Activated CD4-positive, alpha-beta T cell treated with anti-CD3 and anti-CD28 coated beads, Interleukin-2, amount 50 U/mL, for 1 hour (primary cell): ENCODE data around the gene SUSD6.
"Not testable (repeated sequence)": the region's sequence is repeated elsewhere in the genome, so short reads cannot be mapped to it uniquely, and the experiment has no call there.

ENCODE experiments used
- DNase-seq: peaks from one replicate; pipeline ENCODE4 v3.0.0-alpha.2; 2020

The SUSD6 gene

DNA sequence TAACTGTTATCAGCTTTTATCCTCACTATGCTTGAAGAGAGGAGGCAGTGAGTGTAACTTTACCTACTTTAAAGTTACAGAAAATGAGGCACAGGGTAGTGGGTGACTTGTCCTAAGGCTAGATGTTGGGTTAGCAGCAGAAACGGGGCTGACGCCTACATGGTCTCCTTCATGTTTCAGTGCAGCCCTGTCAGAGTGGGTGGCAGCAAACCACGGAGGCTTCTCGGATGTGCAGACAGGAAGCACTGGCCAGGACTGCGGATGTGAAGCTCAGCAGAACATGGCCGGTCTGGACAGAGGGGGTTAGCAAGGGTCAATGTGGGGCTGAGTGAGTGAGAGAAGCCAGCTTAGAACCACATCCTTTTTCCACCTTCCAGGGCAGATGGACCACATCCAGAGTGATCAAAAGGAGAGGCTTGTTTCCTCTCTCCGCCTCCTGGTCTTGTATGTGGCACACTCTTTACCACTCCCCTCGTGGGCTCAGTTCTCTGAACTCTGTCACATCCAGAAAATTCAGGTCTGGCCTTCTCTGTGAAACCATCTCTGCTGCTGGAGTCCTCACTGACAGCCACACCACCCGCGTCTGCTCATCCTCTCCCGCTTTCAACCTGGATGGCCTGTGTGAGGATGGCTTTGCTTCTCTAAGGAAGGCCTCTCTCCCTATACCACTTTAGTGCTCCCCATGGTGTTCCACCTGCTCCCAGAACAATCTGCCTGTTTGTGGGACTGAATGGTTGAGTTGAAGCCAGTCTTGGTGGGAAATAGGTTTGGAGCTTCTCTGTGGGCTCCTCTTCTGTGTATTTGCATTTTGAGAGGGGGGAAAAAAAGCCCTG, 14.1 kb downstream of the SUSD6 start:
- DNase-seq = peak; percentile 61

DNA sequence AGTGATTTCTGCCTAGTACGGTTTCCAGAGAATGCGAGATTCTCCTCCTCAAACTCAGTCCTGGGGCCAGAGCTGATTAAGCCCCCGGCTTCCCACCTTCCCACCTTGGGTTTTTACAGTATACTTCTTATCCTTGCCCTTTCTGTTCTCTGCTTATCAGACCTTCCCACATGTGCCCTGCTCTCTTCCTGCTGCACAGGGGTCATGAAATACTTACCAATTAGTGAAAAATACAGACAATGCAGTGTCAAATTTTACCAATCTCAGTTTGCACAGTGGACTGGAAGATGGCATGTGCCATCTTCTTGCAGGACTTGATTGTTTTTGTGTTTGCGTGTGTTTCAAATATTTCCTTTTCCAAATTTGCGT, 14.7 kb downstream of the SUSD6 start:
- no peak for DNase-seq

DNA sequence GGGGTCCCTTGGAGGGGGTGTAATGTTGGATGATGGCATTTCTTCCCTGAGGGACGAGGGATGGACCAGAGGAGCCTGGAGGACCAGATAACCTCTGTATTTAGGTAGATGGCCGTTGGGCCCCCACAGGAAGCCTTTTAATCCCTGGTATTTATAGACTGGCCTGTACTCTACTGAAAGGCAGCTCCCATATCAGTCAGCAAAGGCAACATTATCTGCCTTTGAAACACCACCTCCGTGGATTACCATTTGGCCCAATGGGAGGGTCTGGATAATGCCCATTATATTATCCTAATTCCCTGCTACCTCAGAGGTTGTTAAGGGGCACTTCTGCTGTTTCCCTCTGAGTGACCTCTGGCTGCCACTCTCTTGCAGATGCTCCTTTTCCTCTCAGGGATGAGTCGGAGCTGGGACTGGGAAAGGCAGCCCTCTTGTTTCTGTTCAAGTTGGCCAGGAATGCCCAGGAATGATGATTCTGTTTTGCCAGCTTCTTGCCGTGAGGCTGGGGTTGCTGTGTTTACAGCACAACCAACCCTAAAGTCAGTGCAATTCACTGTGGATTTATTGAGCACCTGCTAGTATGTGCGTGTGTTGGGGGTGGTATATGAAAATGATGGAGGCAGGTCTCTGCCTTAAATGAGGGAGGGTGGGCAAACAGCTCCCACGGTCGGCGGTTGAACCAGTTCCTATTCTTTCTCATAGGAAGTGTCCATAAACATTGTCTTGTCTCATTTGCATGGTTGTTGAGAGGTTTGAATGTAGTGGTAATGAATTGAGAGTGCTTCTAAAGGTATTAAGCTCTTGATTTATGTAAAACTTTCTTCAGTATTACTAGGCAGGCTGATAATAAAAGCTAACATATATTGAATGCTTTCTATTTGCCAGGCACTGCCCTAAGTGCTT, 18.1 kb downstream of the SUSD6 start:
- DNase-seq = no peak

DNA sequence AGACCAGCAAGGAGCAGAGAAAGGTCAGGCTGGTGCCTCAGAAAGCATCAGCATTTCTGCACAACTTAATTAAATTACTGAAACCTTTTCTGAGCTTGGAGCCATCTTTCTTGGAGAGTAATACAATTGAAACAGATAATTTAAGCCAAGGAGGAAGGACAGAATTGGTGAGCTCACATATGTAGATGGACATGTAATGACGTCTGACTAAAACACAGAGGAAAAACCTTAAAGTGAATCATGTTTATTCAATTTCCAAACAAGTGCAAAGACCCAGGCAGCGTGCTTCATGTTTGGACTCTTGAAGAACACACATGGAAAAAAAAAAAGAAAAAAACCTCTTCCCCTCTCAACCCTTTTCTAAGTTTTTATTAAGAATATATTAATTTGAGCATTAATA, 19.0 kb downstream of the SUSD6 start:
- no peak for DNase-seq

DNA sequence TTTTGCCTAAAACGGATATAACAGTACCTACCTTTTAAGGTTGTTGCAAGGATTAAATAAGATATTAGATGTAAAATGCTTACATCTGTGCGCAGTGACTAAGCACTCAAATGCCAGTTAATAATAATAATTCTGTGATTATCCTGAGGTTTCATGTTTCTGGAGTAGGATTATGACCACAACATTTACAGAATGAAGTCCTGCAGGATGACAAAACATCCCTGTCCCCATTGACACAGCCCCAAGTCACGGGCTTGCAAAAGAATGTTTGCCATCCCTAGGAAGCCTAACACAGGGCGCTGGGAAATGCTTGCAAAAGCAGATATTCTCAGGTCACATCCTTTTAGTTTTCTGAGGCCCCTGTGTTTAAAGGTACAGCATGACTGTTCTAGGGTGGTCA, 20.1 kb downstream of the SUSD6 start:
- no peak for DNase-seq

DNA sequence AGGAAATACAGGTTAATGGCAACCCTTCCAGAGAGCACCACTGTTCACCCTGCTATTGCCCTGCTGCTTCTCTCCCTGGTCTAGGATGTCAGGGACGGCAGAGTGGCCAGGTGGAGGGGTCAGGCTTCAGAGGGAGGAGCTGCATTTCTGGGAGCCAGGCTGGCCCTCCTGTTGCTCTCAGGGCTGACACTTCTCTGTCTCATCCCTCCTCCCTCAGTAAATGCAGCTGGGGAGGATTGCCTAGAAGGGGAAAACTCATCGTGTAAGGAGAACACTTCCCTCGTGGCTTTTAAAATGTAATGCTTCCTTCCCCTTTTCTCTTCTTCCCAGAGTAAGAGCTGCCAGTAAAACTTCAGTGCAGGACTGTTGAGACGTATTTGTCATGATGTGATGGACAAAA, 20.8 kb downstream of the SUSD6 start:
- DNase-seq = no peak

DNA sequence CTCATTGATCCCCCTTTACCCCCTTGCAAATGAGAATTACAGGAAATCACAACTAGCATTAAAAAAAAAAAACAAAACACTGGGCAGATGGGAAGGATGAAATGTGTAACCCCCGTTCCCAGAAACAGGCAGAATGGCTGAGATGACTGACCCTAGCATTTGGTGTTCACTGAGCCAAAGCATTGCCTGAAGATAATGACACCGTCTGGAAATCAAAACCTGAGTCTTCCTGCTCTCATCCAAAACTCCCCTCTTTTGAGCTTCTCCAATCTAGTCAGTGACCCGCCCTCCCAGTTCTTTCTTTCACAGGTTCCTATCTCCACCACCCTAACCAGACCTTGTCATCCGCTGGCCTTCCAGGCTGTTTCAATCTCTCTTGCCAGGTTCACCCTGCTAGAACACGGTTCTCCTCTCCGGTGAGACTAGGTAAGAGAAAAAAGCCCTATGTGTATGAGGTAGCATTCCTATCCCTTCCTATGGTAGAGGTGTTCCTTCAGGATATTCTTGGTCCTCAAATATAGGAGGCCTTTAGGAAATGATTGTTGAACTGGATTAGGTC, 21.3 kb downstream of the SUSD6 start:
- no peak for DNase-seq

DNA sequence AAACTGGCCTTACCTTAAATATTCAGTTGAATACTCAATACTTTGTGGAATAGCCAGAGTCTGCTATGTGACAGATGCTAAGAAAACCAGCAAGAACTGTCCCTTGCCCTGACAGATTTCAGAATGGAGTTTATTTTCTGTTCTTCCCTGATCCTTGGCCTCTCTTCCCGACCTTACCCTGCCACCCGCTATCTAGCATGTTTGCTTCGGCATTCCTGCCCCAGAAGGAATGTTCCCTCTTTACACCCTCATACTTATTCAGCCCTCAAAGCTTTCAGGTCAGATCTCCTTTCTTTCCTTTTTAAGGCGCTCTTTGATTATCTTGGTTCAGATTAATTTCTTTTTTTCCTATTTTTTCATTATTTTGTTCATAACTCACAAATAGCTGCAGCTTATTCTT, 21.8 kb downstream of the SUSD6 start:
- DNase-seq = no peak

DNA sequence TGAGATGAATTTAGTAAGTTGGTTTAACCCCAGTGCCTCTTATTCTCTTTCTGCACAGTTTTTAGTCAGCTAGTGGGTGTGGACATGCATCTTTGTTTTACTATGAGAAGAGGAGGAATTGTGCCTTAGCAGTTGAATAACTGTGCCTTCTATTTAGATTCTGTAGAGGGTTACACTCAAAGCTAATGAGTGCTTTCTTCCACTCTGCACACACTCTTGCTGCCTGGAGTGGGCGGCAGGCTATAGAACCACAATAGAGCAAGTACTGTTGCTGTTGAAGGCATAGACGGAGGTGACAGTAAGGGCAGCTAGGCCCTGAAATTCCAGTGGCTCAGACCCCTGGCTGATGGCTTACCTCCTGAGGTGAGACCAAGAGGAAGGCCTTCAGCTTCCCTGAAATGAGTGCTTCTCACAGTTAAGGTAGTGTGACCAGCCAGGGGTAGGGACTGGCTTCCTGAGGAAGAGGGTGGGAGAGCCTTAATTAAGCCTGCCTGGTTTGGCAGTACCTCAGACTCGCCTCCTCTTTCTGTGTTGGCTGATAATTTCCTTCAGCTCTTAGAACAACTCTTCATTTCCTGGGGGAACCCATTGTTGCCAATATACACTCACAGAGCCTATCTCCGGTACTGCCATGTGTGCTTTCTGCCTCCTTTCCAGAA, 24.7 kb downstream of the SUSD6 start:
- DNase-seq = no peak

DNA sequence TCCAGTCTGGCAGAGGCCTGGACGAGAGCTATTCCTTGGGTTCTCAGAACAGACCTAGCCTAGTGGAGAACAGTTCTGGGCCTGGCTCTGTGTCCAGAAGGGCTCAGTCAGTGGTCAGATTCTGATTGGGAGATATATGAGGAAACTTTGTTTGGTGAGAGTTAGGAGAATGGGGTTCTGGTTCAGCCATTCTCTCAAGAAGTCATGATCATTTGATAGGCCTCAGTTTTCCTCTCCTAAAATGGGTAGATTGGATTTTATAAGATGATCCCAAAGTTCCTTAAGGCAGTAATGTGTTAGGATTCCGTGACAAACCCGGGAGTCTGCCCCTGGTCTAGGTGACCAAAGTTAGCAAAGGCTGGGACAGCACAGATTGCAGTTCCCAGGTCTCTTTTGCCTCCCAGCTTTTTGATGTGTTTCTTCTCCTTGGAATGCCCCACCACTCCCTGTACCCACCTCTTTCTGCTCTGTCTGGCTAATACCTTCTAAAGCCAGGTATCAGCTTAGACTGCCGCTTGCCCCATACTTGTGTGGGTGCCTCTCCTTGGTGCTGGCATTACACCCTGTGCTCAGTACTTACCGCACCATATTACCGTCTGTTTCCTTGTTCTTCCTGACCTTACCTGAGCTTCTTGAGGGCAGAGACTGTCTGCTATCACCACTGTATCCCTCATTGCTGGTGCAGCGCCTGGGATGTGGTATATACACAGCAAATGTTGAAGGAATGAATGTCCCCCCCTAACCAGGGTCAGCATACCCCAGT, 25.5 kb downstream of the SUSD6 start:
- no peak for DNase-seq

DNA sequence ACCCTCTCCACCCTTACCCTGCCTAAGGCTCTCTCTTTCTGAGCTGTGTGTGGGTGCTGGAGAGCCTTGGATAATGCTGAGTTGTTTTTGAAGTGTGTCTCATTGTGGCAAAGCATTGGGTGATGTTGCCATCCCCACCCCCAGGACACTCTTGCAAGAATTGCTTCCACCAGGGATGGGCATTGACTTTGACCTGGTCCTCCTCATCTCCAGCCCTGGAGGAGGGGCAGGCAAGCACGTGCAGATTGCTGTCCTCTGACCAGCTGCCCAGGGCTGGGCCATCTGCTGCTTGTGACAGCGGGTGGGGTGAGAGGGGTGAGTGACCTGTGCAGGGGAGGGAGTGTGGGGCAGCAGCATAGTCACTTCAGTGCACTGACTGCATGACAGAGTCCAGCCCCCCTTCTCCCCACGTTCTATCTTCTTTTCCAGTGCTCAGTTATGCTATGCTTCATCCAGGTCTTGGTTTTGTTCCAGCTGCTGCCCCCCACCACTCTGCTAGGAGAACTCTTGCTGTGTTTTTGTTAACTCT, 26.2 kb downstream of the SUSD6 start:
- DNase-seq = no peak

DNA sequence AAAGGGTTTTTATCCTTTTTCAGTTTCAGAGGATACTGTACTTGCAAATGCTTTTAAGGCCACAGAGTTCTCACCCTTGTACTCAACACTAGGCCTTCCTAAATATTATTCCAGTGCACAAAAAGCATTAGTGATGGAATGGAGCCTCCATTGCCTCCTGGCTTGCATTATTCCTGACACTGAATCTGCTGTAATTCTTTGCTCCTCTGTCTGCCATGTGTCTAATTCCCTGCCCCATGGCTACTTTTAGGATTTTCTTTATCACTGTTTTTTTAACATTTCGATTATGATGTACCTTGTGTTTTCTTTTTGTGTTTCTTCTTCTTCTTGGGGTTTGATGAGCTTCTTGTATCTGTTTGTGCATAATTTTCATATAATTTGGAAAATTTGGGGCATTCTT, 29.5 kb downstream of the SUSD6 start:
- no peak for DNase-seq

DNA sequence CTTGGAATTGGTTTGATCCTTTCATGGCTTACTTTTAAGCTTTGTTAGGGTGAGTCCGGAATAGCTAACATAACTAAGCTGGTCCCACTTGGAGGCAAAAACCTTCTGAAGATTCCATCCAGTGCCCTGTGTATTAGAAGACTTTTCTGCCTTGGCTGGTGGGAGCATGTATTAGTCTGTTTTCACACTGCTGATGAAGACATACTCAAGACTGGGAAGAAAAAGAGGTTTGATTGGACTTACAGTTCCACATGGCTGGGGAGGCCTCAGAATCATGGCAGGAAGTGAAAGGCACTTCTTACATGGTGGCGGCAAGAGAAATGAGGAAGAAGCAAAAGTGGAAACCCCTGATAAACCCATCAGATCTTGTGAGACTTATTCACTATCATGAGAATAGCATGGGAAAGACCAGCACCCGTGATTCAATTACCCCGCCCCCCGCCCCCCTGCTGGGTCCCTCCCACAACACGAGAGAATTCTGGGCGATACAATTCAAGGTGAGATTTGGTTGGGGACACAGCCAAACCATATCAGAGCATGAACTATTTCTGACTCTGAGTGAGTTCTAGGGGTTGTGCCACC, 30.9 kb downstream of the SUSD6 start:
- not testable (repeated sequence) for DNase-seq

DNA sequence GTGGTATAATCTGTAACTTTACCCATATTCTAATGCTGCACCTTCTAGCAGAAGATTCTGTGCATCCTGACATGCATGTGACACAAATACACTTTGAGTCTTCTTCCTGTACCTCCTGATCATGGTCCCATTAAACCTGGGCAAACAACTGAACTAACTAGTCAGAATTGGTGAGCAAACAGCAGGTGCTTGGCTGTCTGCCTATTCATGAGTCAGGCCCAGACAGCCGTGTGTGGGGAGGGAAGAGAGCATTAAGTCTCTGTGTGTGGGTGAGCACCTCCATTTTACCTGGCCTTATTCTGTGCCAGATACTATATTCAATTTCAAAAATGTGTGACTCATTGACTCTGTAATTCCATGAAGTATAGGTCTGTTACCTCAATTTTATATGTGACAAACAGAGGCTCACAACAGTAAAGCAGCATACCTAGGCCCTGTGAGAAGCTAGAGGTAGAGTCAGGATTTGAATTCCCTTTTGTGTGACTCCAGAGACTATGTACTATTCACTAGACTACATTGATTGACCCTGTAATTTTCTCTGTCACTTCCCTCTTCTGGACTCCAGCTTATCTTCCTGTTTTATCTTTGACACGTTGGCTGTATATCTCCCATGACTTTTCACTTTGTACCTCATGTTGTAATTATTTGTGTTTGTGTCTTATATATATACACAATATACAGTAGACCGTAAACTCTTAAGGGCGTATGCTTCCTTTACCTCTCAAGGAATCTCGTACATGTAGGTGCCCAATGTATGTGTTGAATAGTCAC, 32.2 kb downstream of the SUSD6 start:
- DNase-seq = peak; percentile 53

DNA sequence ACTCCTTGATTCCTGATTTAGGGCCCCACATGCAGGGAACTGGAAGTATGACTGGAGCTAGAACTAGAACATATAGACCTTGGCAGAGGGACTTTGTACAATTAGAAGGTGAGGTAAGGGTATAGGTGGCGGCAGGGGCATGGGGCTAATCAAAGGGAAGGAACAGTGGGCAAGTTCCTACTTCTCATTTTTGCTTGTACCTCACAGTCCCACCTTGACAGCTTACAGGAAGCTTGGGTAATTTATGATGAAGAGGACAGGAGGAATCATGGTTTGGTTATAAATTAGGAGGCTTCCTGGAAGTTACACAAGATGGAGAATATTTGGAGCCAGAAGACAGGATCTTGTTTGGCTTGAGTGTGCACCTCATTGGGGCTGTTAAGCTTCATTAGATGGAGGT, 33.4 kb downstream of the SUSD6 start:
- no peak for DNase-seq

DNA sequence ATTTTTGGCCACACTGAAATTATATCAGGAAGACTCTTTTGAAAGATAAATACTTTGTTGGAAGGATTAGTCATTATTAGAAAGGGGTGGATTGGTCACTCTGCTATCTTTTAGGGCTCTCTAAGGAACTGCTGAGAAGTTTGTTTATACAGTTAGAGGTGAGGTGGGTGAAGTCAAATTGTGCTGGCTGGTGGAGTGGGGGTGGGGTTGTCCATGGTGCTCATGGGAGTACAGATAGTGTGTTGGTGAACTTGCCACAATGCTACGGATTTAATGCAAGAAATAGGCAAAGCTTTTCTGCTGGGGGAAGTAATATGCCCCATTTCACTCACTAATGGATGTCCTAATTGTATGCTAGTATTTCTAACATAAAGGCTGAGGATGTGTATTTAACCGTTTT, 35.8 kb downstream of the SUSD6 start:
- no peak for DNase-seq

DNA sequence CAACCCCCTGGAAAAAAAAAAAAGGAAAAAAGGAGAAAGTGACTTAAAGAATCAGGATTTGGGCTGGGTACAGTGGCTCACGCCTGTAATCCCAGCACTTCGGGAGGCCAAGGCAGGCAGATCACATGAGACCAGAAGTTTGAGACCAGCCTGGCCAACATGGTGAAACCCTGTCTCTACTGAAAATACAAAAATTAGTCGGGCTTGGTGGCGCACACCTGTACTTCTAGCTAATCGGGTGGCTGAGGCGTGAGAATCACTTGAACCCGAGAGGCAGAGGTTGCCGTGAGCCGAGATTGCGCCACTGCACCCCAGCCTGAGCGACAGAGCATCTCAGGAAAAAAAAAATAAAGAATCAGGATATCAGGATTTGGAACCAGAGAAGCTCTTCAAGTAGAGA, 36.2 kb downstream of the SUSD6 start:
- DNase-seq = not testable (repeated sequence)

DNA sequence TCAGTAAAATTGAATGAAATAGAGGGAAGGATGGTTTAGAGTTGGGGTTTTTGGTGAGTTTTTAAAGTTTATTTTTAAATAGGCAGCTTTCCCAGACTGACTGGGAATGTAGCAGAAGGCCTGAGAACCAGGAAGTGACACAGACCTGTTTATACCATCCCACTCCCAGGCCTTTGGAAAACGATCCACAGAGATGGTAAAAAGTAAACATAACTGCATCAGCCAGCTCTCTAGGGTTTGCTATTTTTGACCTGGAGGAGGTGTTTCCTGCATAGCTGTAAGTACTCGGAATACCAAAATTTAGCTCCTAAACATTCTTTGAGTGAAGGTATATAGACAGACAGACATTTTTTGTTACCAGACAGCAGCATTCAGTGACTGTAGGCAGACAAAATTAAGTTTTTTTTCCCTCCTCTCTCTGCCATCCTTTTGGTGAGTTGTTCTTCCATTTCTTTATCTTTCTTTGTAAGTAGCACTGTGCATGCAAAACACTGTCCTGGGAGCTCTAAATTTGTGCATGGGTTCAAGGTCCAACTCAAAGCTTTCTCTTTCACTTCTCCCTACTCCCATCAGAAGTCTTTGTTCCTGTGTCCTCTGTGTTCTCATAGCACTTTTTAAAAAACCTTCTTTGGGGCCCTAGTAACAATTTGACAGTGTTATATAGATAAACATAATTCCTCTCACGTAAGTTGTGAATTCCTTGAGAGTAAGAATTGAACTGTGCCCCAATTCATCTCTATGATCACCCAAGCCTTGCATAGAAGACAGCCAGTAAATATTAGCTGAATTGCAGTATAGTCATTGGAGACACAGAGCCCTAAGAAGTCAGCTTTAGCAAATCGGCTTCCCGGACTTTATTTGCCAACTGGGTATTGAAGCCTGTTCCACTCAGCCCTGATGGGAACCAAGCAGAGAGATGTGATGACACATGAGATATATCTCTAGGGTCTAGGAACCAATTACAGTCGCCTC, 37.4 kb downstream of the SUSD6 start:
- no peak for DNase-seq

DNA sequence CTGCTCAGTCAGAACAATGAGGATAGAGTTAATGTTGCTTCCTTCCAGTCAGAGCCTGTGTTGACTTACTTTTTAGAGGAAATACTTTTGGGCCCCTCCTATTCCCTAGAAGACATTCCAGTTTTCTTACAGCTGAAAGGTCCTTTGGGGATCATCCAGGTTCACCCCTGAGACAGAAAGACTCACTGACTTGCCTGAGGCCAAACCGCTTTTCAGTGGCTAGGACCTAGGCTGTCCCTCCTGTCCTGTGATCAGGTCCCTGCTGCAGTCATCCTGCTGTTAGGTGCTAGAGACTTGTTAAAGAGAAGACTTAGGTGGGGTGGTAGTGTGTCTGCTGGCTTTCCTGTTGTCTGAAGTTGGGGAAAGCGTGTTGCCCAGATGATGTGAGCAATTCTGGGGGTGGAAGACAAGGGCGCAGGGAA, 39.6 kb downstream of the SUSD6 start:
- DNase-seq = no peak

DNA sequence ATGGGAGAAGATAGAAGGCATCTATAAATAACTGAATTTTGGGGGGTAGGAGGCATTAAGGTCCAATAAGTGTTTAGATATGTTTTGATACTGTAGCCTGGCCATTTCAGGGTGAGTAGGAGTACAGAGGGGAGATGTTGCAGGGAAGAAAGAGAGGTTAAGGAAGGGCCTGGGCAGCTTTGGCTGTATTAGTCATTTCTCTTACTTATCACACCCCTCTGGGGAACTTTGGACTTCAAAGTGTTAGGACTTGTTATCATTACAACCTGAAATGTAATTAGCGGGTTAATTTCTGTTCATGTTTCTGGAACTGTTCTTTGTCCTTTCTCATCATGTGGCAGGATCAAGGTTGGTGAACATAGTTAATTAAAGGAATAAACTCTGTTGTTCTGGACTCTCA, 40.3 kb downstream of the SUSD6 start:
- DNase-seq = no peak
